Mononuclear cell (primary cell): ENCODE data around the gene CDK6. TPM values are rescaled to one million over a fixed set of nuclear protein-coding genes. Genes with fewer than 3 reads are reported as not detected.

Experiments
- H3K27me3 ChIP-seq: 2 replicates; pipeline ENCODE4 v1.6.0; 2011; ENCODE audit warnings: low read length, control low read depth; ENCODE audit not compliant: insufficient read depth
- H3K4me1 ChIP-seq: 2 replicates; pipeline ENCODE4 v1.5.1; 2011; ENCODE audit warnings: mild to moderate bottlenecking, low read length, control low read depth; ENCODE audit not compliant: insufficient read depth
- H3K4me3 ChIP-seq: 2 replicates; pipeline ENCODE4 v1.5.1; 2011; ENCODE audit warnings: mild to moderate bottlenecking, low read length, moderate library complexity
- H3K9me3 ChIP-seq: 2 replicates; pipeline ENCODE4 v1.5.1; 2011; ENCODE audit warnings: low read depth, mild to moderate bottlenecking, control low read depth, low read length
- total RNA-seq: library from RNA; depleted of rRNA; stranded (reverse); fragments of >200 nt; gene quantifications from one replicate; pipeline ENCODE4 v1.2.3, GENCODE V29; 2012

CDK6 gene
- total RNA-seq, 1 donor, result 28.4 TPM

DNA sequence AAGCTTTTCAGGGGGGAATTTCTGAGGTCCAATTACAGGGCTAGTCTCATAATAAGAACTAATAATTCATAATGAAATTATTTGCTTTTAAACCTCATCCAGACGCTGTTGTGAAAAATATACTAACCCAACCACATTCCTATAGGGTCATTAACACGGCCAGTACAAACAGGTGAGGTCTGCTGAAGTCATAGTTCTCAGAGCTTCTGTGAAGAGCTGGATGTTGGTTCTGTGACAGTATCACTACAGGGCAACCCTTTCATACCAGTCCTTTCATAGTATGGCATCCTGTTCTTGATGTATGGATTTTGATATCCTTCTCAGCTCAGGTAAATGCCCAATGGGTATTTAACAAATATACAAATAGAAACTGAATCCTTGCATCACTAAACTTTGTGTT, 183.8 kb downstream of the CDK6 start:
- Histone ChIP-seq H3K4me1 (no peaks in the 10 kb centered on the region), H3K4me3 (no peak overlapping the region), H3K27me3 (no peaks in the 10 kb centered on the region), H3K9me3 (no peaks in the 10 kb centered on the region)

DNA sequence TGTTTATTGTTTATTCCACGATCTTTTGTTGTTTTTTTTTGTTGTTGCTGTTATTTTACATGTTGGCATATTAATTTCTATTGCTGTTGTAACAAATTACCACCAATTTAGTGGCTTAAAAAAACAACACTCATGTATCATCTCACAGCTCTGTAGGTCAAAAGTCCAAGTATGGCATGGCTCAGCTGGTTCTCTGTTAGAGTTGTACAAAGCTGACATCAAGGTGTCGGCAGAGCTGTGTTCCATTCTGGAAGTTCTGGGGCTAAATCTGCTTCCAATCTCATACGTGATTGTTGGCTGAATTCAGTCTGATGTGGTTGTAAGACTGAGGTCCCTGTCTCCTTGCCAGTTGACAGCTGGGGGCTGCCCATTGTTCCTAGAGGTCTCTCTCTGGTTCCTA, 186.0 kb downstream of the CDK6 start:
- no peaks in the 10 kb centered on the region for H3K9me3 ChIP-seq
- no peaks in the 10 kb centered on the region for H3K27me3 ChIP-seq
- no peak overlapping the region for H3K4me3 ChIP-seq
- H3K4me1 ChIP-seq, result peaks cover 4% of the 10 kb centered on the region

GRCh38 chr7:92648067-92648466, 188.3 kb downstream of the CDK6 start:
- Histone ChIP-seq H3K27me3 (no peaks in the 10 kb centered on the region), H3K9me3 (no peaks in the 10 kb centered on the region), H3K4me1 (peaks cover 14% of the 10 kb centered on the region), H3K4me3 (no peak overlapping the region)

DNA sequence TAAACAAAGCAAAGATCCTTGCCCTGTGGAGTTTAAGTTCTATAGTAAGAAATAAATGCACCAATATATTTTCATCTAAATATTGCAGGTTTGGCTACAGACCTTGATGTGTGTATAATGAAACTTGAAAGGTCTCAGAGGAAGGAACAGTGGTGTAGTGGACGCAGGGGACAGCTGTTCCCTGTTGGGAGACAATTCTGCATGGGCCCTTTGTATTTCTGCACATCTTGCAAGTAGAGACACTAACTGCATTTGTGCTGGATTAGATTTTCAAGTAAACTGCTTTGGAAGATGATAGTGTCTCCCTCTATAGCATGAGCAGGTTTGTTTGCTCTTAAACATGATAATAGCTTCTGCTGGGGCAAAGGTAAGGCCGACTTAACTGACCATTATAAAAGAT, 188.7 kb downstream of the CDK6 start:
- Histone ChIP-seq H3K4me3 (no peak overlapping the region), H3K4me1 (peaks cover 17% of the 10 kb centered on the region), H3K27me3 (no peaks in the 10 kb centered on the region), H3K9me3 (no peaks in the 10 kb centered on the region)

- H3K27me3 ChIP-seq, result no peaks in the 10 kb centered on the region
- no peak overlapping the region for H3K4me3 ChIP-seq
- peaks cover 22% of the 10 kb centered on the region for H3K4me1 ChIP-seq
- H3K9me3 ChIP-seq, result no peaks in the 10 kb centered on the region
Observed at GRCh38 chr7:92647011-92647625, 189.3 kb downstream of the CDK6 start.

DNA sequence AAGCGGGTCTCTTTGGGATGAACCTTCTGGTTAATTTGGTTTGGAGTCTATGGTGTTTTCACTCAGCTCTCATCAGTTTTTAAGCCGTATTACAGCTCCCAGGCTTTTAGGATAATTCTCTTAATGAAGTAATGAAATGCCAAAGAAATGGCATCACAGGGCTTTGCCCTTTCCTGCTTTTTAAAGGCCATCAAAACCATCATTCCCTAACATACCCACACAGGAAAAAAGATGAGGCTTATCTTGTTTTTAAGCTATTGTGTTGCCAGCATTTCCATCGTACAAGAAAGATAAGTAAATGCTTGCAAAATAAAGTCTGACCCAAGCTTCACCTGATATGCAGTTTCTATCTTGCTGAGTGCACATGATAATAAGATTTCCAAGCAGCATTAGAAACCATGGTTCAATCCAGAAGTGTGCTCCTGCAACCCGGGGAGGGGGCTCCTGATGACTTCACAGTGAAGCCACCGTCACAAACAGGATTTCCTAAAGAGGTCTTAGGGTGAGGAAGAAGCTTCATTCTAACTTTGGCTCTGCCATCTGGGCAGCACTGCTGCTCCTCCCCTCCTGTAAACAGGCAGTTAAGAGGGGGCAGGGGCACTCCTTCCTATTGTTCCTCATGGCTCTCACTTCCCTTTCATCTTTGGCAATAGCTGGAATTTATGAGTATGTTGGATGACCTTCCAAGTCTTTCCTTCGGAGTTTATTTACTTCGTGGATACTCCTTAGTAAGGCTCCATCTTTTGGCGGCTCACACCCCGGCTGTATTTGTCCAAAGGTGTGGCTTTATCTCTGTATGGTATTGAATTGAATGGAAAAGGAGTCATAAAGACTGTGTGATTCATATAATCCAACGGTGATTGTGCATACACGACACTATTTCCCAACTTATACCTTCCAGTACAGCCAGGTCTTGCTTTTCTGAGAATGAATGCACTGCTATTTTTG, 191.0 kb downstream of the CDK6 start:
- Histone ChIP-seq H3K9me3 (no peaks in the 10 kb centered on the region), H3K4me3 (no peak overlapping the region), H3K27me3 (no peaks in the 10 kb centered on the region), H3K4me1 (peaks cover 28% of the 10 kb centered on the region)

- H3K4me3 ChIP-seq, result no peak overlapping the region
- no peaks in the 10 kb centered on the region for H3K27me3 ChIP-seq
- H3K9me3 ChIP-seq, result no peaks in the 10 kb centered on the region
- peaks cover 33% of the 10 kb centered on the region for H3K4me1 ChIP-seq
Observed at GRCh38 chr7:92644406-92645113, 191.8 kb downstream of the CDK6 start.

GRCh38 chr7:92643821-92644220, 192.6 kb downstream of the CDK6 start:
- no peak overlapping the region for H3K4me3 ChIP-seq
- no peaks in the 10 kb centered on the region for H3K9me3 ChIP-seq
- H3K27me3 ChIP-seq, result no peaks in the 10 kb centered on the region
- peaks cover 38% of the 10 kb centered on the region for H3K4me1 ChIP-seq

DNA sequence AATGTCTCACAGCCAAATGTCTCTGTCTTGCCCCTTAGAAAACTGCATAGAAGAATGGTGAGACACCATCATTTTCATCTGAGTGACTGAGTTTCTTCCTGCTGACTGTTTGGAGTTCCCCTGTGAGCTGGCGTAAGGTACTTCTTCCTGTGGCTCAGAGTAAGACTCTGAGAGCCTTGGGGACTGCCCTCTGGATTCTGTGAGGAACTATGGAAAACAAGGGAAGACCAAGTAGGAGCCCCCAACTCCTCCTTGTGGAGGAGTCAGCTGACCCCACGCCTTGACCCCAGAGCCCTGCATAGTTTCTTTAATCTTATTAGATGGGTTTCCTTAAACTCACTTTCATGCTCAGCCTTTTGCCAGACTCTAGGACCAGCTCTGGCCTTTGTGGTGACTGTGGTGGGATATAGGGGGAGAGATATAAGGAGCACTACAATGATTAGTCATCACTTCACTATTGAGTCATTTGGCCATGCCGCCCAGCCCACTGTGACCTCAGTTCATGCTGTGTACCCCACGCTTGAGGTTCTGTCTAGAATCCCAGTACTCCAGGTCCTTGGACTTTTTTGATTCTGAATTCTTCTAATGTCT, 194.4 kb downstream of the CDK6 start:
- Histone ChIP-seq H3K27me3 (no peaks in the 10 kb centered on the region), H3K4me3 (no peak overlapping the region), H3K9me3 (no peaks in the 10 kb centered on the region), H3K4me1 (peaks cover 38% of the 10 kb centered on the region)

- Histone ChIP-seq H3K4me3 (no peak overlapping the region), H3K4me1 (peaks cover 43% of the 10 kb centered on the region)
Observed at GRCh38 chr7:92639966-92640365, 196.4 kb downstream of the CDK6 start.

GRCh38 chr7:92639213-92639896, 197.0 kb downstream of the CDK6 start:
- Histone ChIP-seq H3K4me3 (no peak overlapping the region), H3K27me3 (no peaks in the 10 kb centered on the region), H3K4me1 (peaks cover 43% of the 10 kb centered on the region), H3K9me3 (no peaks in the 10 kb centered on the region)

More at GRCh38 chr7:92639966-92640365, 196.4 kb downstream of the CDK6 start:
- Histone ChIP-seq H3K27me3 (no peaks in the 10 kb centered on the region), H3K9me3 (no peaks in the 10 kb centered on the region)

DNA sequence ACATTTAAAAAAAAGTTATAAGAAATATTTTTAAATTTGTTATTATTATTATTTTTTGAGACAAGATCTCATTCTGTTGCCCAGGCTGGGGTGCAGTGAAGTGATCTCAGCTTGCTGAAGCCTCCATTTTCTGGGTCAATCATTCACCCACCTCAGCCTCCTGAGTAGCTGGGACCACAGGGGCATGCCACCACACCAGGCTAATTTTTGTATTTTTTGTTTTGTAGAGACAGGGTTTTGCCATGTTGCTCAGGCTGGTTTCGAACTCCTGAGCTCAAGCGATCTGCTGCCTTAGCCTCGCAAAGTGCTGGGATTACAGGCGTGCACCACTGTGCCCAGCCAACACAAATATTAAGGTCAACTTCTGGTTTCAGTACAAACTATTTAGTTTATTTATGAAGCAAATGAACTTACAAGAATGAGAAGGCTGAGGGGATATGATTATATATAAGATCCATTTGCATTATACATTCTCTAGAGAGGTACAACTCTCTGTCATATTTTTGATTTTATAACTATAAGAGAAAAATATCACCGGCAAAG, 200.3 kb downstream of the CDK6 start:
- Histone ChIP-seq H3K4me1 (peaks cover 50% of the 10 kb centered on the region), H3K4me3 (no peak overlapping the region), H3K27me3 (no peaks in the 10 kb centered on the region), H3K9me3 (no peaks in the 10 kb centered on the region)

GRCh38 chr7:92635538-92635937, 200.8 kb downstream of the CDK6 start:
- Histone ChIP-seq H3K4me1 (peaks cover 50% of the 10 kb centered on the region), H3K4me3 (no peak overlapping the region), H3K27me3 (no peaks in the 10 kb centered on the region), H3K9me3 (no peaks in the 10 kb centered on the region)

GRCh38 chr7:92634924-92635519, 201.4 kb downstream of the CDK6 start:
- Histone ChIP-seq H3K4me1 (peaks cover 49% of the 10 kb centered on the region), H3K9me3 (no peaks in the 10 kb centered on the region), H3K4me3 (no peak overlapping the region), H3K27me3 (no peaks in the 10 kb centered on the region)
